Activated CD4-positive, alpha-beta T cell treated with anti-CD3 and anti-CD28 coated beads for 48 hours (primary cell): ENCODE data around the gene AKNA.

ENCODE experiments used
- DNase-seq: peaks from one replicate; pipeline ENCODE4 v3.0.0-alpha.2; 2020

AKNA gene

DNA sequence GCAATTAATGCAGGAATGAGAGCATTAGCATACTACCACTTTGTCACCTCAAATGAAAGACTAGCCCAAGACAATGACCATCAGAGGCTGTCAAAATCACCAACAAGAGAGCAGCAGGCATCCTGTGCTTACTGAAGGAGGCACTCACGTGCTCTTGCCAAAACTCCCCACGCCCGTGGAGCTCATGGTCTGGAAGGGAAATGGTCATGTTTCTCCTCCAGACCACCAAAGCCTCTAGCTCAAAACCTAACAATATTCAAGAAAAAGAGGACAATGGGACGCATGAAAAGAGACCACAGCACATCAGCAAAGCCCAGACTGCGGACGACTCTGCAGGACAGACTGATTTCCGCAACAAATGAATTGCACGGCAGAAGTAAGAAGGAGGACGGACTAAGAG is 12.8 kb downstream of the AKNA start:
- DNase-seq, result no peak

DNA sequence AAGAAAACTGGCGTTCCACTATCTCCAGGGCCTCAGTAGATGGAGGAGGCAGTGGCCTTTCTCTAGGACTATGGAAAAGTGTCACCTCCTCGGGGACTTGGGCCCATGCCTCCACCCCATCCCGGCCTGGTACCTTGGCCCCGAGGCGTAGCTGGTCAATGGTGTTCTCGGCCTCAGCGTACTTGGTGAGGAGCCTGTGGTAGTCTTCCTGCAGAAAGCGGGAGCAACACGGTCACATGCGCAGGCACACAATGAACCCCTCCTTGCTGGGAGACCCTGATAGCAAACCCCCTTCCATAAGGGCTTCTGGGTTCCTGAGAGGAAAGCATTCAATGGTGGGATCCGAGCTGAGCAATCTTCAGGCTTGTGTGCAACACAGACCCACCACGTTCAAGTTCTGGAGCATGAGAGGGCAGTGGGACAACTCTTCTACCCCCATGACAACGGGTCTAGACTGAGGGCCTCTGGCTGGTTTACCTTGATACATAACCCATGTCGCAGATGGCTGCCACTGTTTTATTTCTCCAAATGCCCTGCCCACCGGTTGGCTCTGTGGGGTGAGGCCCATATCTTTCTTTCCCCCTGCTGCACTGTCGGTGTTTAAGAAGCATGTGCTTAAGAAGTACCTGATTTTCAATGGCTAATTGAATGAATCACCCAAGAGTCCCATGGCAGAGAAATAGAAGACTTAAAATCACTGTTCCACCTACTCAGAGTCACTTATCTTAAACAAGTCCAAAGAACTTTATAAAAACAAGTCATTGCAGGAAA is 13.6 kb downstream of the AKNA start:
- DNase-seq, result peak; percentile 36

GRCh38 chr9:114372921-114373448 is 14.8 kb downstream of the AKNA start:
- peak; percentile 84 for DNase-seq

DNA sequence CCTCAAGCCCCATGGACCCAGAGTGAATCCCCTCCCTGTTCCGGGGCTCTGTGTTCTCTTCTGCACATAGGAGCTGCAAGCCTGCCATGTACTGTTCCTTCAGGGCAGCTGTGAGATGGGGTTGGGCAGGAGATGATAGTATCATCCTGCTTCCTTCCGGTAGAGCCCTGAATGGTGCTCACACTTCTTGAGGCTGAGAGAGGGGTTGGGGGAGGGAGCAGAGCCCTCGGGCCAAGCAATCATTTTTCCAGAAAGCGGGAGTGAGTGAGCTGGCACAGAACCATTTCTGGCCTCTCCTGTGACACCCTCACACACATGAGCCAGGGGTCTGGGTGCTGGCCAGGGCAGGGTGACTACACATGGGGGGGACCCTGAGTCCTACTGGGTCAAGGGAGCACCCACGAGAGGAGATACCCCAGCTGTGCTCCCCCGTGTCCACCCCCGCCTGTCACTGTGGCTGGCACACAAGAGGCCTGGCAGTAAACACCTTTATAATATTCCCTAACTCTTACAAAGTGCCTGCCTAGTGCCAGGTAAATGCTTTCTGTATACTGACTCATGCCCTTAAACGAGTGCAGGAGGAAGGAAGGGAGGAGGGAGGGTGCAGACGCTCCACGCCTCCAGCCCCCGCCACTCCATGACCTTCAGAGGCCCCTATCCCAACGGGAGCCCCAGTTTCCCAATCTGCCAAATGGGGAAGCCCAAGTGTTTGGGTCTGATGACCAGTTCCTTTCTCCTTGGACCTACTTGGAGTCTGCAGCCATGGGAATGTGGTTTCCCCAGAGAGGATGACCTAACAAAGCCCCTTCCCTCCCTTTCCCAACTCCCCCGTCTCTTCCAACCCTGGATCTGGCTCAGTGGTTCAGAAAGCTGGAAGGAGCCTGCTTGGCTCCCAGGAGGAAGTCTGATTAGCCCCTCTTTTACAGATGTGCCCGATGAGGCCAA is 15.5 kb downstream of the AKNA start:
- peak; percentile 46 for DNase-seq

GRCh38 chr9:114371343-114371944 is 16.3 kb downstream of the AKNA start:
- DNase-seq, result no peak

DNA sequence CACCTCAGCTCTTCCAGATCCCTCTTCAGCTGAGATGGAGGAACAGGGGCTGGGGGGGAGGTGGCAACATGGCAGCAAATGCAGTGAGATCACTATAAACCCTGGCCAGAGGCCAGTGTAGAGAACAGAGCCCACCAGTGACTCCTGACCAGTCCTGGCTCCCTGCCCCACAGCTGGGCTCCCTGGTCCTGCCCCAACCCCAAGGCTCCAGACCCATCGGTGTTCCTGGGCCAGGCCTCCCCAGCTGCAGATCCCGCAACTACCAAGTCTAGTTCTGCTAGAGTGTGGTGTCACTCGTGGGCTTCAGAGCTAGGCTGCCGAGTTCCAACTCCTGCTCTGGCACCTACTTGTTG is 16.8 kb downstream of the AKNA start:
- DNase-seq, result no peak

DNA sequence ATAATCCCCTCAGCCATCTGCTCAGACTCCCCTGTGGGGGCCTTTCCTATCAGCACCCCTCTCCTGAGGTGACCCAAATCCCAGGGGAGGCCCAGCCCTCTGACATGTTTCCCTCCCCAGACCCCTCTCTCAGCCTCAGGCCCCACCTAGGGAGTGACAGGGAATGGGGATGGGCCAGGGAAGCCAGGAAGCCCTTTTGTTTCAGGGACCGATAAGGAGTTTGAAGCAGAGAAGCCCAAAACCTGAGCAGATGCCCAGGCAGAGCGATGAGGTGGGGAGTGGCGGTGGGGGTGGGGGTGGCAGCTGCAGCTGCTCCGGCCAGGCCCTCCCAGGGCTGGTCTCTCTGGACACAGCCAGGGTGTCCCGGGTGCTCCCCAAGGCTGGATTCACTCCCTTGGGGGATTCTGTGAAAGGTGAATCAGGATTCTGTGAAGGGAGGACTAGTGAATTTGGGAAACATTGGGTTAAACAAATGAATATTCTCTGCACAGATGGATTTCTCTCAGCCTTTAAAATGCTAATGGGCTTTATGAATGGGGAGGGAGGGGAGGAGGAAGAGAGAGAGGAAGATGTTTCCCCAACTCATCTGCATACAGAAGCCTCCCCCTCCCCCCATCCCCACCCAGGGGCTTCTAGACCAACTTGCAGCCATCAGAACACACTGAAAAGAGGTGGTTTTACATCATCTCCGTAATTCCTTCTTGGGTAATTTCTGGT is 17.4 kb downstream of the AKNA start:
- DNase-seq, result no peak

- no peak for DNase-seq
Measured at GRCh38 chr9:114369216-114370130, 18.3 kb downstream of the AKNA start.

- DNase-seq, result no peak
Measured at GRCh38 chr9:114367772-114368569, 19.8 kb downstream of the AKNA start.

GRCh38 chr9:114367366-114367765 is 20.4 kb downstream of the AKNA start:
- DNase-seq, result no peak

GRCh38 chr9:114366334-114367128 is 21.3 kb downstream of the AKNA start:
- DNase-seq, result peak; percentile 44

DNA sequence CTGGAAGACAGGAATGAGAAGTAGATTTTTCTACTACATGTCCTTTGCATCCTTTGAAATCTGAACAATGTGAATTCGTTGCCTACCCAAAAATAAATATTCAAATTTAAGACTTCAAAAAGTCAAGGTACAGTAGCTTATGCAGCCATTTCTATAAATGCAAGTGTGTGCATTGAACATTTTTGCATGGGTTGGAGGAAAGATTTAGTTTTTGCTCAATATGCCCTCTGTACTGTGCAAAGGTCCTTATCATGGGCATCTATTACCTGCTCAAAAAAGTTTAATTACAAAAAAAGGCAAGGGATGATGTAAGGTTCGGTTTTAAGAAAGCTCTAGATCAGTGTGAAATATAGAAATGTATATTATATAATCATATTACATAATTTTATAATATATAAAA is 22.6 kb downstream of the AKNA start:
- DNase-seq, result no peak

GRCh38 chr9:114364134-114365041 is 23.4 kb downstream of the AKNA start:
- no peak for DNase-seq

GRCh38 chr9:114363424-114363823 is 24.4 kb downstream of the AKNA start:
- no peak for DNase-seq

DNA sequence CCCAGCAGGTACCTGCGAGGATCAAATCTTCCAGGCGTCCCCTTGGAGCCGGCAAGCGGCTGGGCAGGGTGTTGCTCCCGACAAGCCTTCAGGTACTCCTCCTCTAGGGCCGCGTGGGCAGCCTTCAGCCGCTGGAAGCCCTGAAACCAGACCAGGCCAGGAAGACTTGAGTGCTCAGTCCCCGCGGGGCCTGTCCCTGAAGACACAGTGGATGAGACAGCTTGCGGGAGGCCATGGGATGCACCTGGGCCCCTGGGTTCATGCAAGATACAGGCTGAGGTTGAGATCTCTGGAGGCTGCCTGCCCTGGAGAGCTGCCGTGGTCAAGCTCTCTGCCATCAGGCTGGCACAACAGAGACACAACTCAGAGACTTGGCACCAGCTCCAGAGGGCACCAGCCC is 25.4 kb downstream of the AKNA start:
- no peak for DNase-seq

- no peak for DNase-seq
Measured at GRCh38 chr9:114361542-114361941, 26.2 kb downstream of the AKNA start.

- no peak for DNase-seq
Measured at GRCh38 chr9:114359801-114360200, 28.0 kb downstream of the AKNA start.

- no peak for DNase-seq
Measured at GRCh38 chr9:114357911-114358328, 29.9 kb downstream of the AKNA start.

DNA sequence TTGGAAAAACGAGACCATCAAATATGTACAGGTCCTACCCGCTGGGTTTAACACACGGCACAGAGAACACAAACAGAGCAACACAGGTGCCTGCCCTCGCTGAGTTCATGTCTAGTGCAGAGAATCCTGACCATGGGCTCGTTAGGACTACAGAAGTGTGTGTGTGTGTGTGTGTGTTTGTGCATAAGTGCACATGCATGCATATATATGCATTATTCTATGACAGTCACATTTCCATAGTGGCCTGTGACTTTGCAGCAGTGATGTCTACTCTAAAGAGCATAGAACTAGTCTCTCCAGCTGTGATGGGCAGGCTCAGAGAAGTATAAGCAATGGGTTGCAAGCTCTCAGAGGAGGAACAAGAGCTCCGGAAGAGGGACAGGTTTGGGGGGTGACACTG is 30.4 kb downstream of the AKNA start:
- no peak for DNase-seq
